ENCODE measurements around the gene LDAF1.
"Not testable (repeated sequence)": the region's sequence is repeated elsewhere in the genome, so short reads cannot be mapped to it uniquely, and the experiment has no call there.

LDAF1 gene

GRCh38 chr16:21162661-21163151, 4.2 kb downstream of the LDAF1 start:
- no peak for DNase-seq

- no peak for DNase-seq
Measured at GRCh38 chr16:21163576-21163975, 5.1 kb downstream of the LDAF1 start.

GRCh38 chr16:21164521-21165168, 6.2 kb downstream of the LDAF1 start:
- no peak for DNase-seq

GRCh38 chr16:21166561-21166961, 8.1 kb downstream of the LDAF1 start:
- DNase-seq = no peak

- DNase-seq = no peak
Measured at GRCh38 chr16:21167360-21167759, 8.9 kb downstream of the LDAF1 start.

- DNase-seq = no peak
Measured at GRCh38 chr16:21167929-21168602, 9.6 kb downstream of the LDAF1 start.

- DNase-seq = no peak
Measured at GRCh38 chr16:21169249-21169981, 10.9 kb downstream of the LDAF1 start.

GRCh38 chr16:21170116-21170515, 11.6 kb downstream of the LDAF1 start:
- DNase-seq = not testable (repeated sequence)

- no peak for DNase-seq
Measured at GRCh38 chr16:21172650-21173049, 14.2 kb downstream of the LDAF1 start.

- no peak for DNase-seq
Measured at GRCh38 chr16:21175397-21175796, 16.9 kb downstream of the LDAF1 start.

GRCh38 chr16:21179126-21179982, 20.9 kb downstream of the LDAF1 start:
- no peak for DNase-seq

GRCh38 chr16:21179983-21180365, 21.5 kb downstream of the LDAF1 start:
- DNase-seq = no peak

- DNase-seq = no peak
Measured at GRCh38 chr16:21183995-21184394, 25.5 kb downstream of the LDAF1 start.

- no peak for DNase-seq
Measured at GRCh38 chr16:21184834-21185233, 26.4 kb downstream of the LDAF1 start.

GRCh38 chr16:21185659-21186325, 27.3 kb downstream of the LDAF1 start:
- no peak for DNase-seq

- DNase-seq = no peak
Measured at GRCh38 chr16:21186326-21186691, 27.8 kb downstream of the LDAF1 start.

GRCh38 chr16:21189311-21189710, 30.8 kb downstream of the LDAF1 start:
- no peak for DNase-seq

- no peak for DNase-seq
Measured at GRCh38 chr16:21190013-21190412, 31.5 kb downstream of the LDAF1 start.

- no peak for DNase-seq
Measured at GRCh38 chr16:21190599-21190998, 32.1 kb downstream of the LDAF1 start.

- DNase-seq = no peak
Measured at GRCh38 chr16:21192991-21193390, 34.5 kb downstream of the LDAF1 start.

GRCh38 chr16:21194771-21195301, 36.4 kb downstream of the LDAF1 start:
- no peak for DNase-seq

GRCh38 chr16:21195330-21195729, 36.9 kb downstream of the LDAF1 start:
- DNase-seq = not testable (repeated sequence)

Data from activated CD4-positive, alpha-beta T cell treated with anti-CD3 and anti-CD28 coated beads, Interleukin-2, amount 50 U/mL, for 1 hour (primary cell).